Sigmoid colon (tissue), 4 donors: ENCODE results near the gene ZNF496.

Experiments
- CTCF ChIP-seq, 4 experiments: fragments of 450-650 bp in 3 of 4; fragments of 200-600 bp in 1 of 4; IDR thresholded peaks; one replicate each; pipeline ENCODE4 v1.5.1; 2016 to 2019; ENCODE audit warnings: antibody characterized with exemption in 4 of 4, mild to moderate bottlenecking in 3 of 4, moderate library complexity in 2 of 4
- EP300 ChIP-seq, 4 donors: sonication (generic); formaldehyde crosslinking; IDR thresholded peaks; one replicate each; pipeline ENCODE4 v1.6.1; 2017; ENCODE audit warnings: antibody characterized with exemption in 4 of 4
- POLR2A ChIP-seq, 2 donors: fragments of 450-650 bp; IDR thresholded peaks; one replicate each; pipeline ENCODE4 v1.6.1; 2016; ENCODE audit warnings: antibody characterized with exemption in 2 of 2, mild to moderate bottlenecking in 2 of 2, moderate library complexity in 2 of 2
- POLR2AphosphoS5 ChIP-seq, 4 donors: sonication (generic); formaldehyde crosslinking; IDR thresholded peaks; one replicate each; pipeline ENCODE4 v1.6.1; 2017; ENCODE audit warnings: antibody characterized with exemption in 4 of 4

GRCh38 chr1:247328311-247328710 is 3.4 kb downstream of the ZNF496 start:
- TF ChIP-seq POLR2A (IDR thresholded peaks at IDR 0.05) = no peak
- TF ChIP-seq POLR2AphosphoS5 (IDR thresholded peaks at IDR 0.05) = no peak
- TF ChIP-seq CTCF (IDR thresholded peaks at IDR 0.05) = no peak
- no peak for TF ChIP-seq EP300 (IDR thresholded peaks at IDR 0.05)
